Measurements from ENCODE around the gene SCIMP.

GRCh38 chr17:5183410-5183793, 51.3 kb downstream of the SCIMP start:
- no peak for TF ChIP-seq CTCF (IDR thresholded peaks at IDR 0.05)
- no peak for TF ChIP-seq EP300 (IDR thresholded peaks at IDR 0.05; ENCODE audit: low read depth)
- no peak for TF ChIP-seq POLR2AphosphoS5 (IDR thresholded peaks at IDR 0.05)
- no peak for TF ChIP-seq POLR2A (IDR thresholded peaks at IDR 0.05)

Measured in transverse colon (tissue), 4 donors.